IMR-90 (cell line): ENCODE data around the gene SRP54. TPM values are rescaled to one million over a fixed set of nuclear protein-coding genes. Genes with fewer than 3 reads are reported as not detected.

Experiments
- ATAC-seq: fragments of 200-7000 bp; cut with Tn5 transposase; 2 replicates; pipeline ENCODE4 v1.9.1; 2020; ENCODE audit warnings: low read depth, mild to moderate bottlenecking, moderate library complexity
- BruUV-seq: library from RNA; stranded (reverse); fragments of 400-500 nt; replicated peaks from 2 replicates; lab custom pipeline; 2021; lab: Mats Ljungman, UMichigan
- CTCF ChIA-PET: fragments of 300-600 bp; formaldehyde crosslinking; extraction: SDS; loops from one replicate; lab custom pipeline; 2021; ENCODE audit warnings: antibody characterized with exemption; lab: Yijun Ruan, JAX
- POLR2A ChIA-PET: fragments of 300-600 bp; sonication (Branson Sonifier 250); formaldehyde crosslinking; loops from one replicate; lab custom pipeline; 2022; ENCODE audit warnings: antibody characterized with exemption; ENCODE audit not compliant: unreplicated experiment; lab: Charles Lee
- DNase-seq: peaks from one replicate; pipeline ENCODE4 v3.0.0; 2013
- H2AFZ ChIP-seq: replicated peaks from 2 replicates; pipeline ENCODE3; 2013; ENCODE audit warnings: low read length, mild to moderate bottlenecking; ENCODE audit not compliant: poor library complexity
- H2AK5ac ChIP-seq: 2 replicates; pipeline ENCODE4 v1.6.1; 2013; ENCODE audit warnings: low read depth, low read length, inconsistent platforms
- H2AK9ac ChIP-seq: replicated peaks from 2 replicates; pipeline ENCODE3; 2013; ENCODE audit warnings: mild to moderate bottlenecking, low read depth, low read length, moderate library complexity; ENCODE audit not compliant: poor library complexity
- H2BK120ac ChIP-seq: 2 replicates; pipeline ENCODE4 v1.6.1; 2013; ENCODE audit warnings: low read depth, low read length, inconsistent platforms
- H2BK15ac ChIP-seq: 3 replicates; pipeline ENCODE4 v1.6.1; 2013; ENCODE audit warnings: low read depth, low read length, inconsistent platforms
- H2BK20ac ChIP-seq: 2 replicates; pipeline ENCODE4 v1.6.1; 2013; ENCODE audit warnings: low read depth, mild to moderate bottlenecking, inconsistent platforms, low read length, moderate library complexity
- H2BK5ac ChIP-seq: 2 replicates; pipeline ENCODE4 v1.6.1; 2013; ENCODE audit warnings: mild to moderate bottlenecking, low read depth, low read length, inconsistent platforms; ENCODE audit not compliant: poor library complexity, severe bottlenecking
- H3K14ac ChIP-seq: replicated peaks from 2 replicates; pipeline ENCODE4 v1.6.1; 2013; ENCODE audit warnings: low read depth, low read length, inconsistent platforms
- H3K18ac ChIP-seq: 2 replicates; pipeline ENCODE4 v1.6.1; 2013; ENCODE audit warnings: low read depth, low read length, control low read depth
- H3K23ac ChIP-seq: 2 replicates; pipeline ENCODE4 v1.6.1; 2013; ENCODE audit warnings: low read depth, low read length, inconsistent platforms
- H3K27ac ChIP-seq: 2 replicates; pipeline ENCODE4 v1.5.1; 2013; ENCODE audit warnings: mild to moderate bottlenecking, control low read depth, low read length; ENCODE audit not compliant: insufficient read depth
- H3K27me3 ChIP-seq: 2 replicates; pipeline ENCODE4 v1.6.1; 2013; ENCODE audit warnings: low read length; ENCODE audit not compliant: control insufficient read depth, insufficient read depth
- H3K36me3 ChIP-seq: 2 replicates; pipeline ENCODE4 v1.6.1; 2013; ENCODE audit warnings: low read length, mixed read lengths; ENCODE audit not compliant: control insufficient read depth, insufficient read depth
- H3K4ac ChIP-seq: 2 replicates; pipeline ENCODE4 v1.6.1; 2013; ENCODE audit warnings: low read depth, low read length, inconsistent platforms
- H3K4me1 ChIP-seq: 2 replicates; pipeline ENCODE4 v1.6.1; 2013; ENCODE audit warnings: low read length, mixed read lengths; ENCODE audit not compliant: control insufficient read depth, insufficient read depth
- H3K4me2 ChIP-seq: 2 replicates; pipeline ENCODE4 v1.6.1; 2013; ENCODE audit warnings: low read depth, mild to moderate bottlenecking, control low read depth, low read length, moderate library complexity
- H3K4me3 ChIP-seq: 2 replicates; pipeline ENCODE4 v1.5.1; 2013; ENCODE audit warnings: low read depth, mild to moderate bottlenecking, control low read depth, low read length, moderate library complexity; ENCODE audit not compliant: insufficient read depth
- H3K56ac ChIP-seq: 2 replicates; pipeline ENCODE4 v1.6.1; 2013; ENCODE audit warnings: low read length, inconsistent platforms; ENCODE audit not compliant: insufficient read depth; ENCODE audit errors: extremely low read depth
- H3K79me1 ChIP-seq, 2 experiments: 2 replicates each; pipeline ENCODE4 v1.6.1; 2013; ENCODE audit warnings: low read length in 2 of 2, inconsistent platforms in 1 of 2, low read depth in 1 of 2
- H3K9ac ChIP-seq: 2 replicates; pipeline ENCODE4 v1.6.1; 2013; ENCODE audit warnings: low read depth, low read length, control low read depth
- H3K9me1 ChIP-seq: 2 replicates; pipeline ENCODE4 v1.6.1; 2013; ENCODE audit warnings: low read length, inconsistent platforms; ENCODE audit not compliant: insufficient read depth
- H3K9me3 ChIP-seq: 2 replicates; pipeline ENCODE4 v1.6.1; 2013; ENCODE audit warnings: low read length; ENCODE audit not compliant: control insufficient read depth, insufficient read depth
- H4K20me1 ChIP-seq: 2 replicates; pipeline ENCODE4 v1.6.1; 2013; ENCODE audit warnings: low read length, inconsistent platforms; ENCODE audit not compliant: insufficient read depth
- H4K5ac ChIP-seq: 2 replicates; pipeline ENCODE4 v1.6.1; 2013; ENCODE audit warnings: mild to moderate bottlenecking, low read depth, low read length, control low read depth
- H4K8ac ChIP-seq, 2 experiments: 2 replicates each; pipeline ENCODE4 v1.6.1; 2013; ENCODE audit warnings: low read depth in 2 of 2, low read length in 2 of 2, control low read depth in 1 of 2, inconsistent platforms in 1 of 2
- H4K91ac ChIP-seq: 2 replicates; pipeline ENCODE4 v1.6.1; 2013; ENCODE audit warnings: low read depth, low read length, inconsistent platforms; ENCODE audit not compliant: insufficient read depth
- NFE2L2 ChIP-seq: fragments of 150-350 bp; IDR thresholded peaks from 2 replicates; pipeline ENCODE4 v1.6.1; 2016; ENCODE audit warnings: low read depth, mild to moderate bottlenecking, low read length
- RCOR1 ChIP-seq: IDR thresholded peaks from 2 replicates; pipeline ENCODE4 v1.6.1; 2012; ENCODE audit warnings: mild to moderate bottlenecking, low read length, improper control_type of control experiment; ENCODE audit not compliant: insufficient replicate concordance
- RFX5 ChIP-seq: IDR thresholded peaks from 2 replicates; pipeline ENCODE4 v1.8.0; 2012; ENCODE audit warnings: low read depth, mild to moderate bottlenecking, low read length, moderate library complexity
- WGBS, 2 experiments: methylation state at CpG; one replicate each; pipeline versions ENCODE4 v1.1.5 to v1.1.7; 2013; ENCODE audit warnings: missing lambda C conversion rate in 2 of 2; ENCODE audit not compliant: insufficient read length in 1 of 2; ENCODE audit errors: extremely low coverage in 2 of 2; 5-methylcytosine and 5-hydroxymethylcytosine counted together
- dilution Hi-C: fragments of 300-500 bp; cut with HindIII; formaldehyde crosslinking; loops from one replicate; pipeline ENCODE4 v1.14.3; 2018; ENCODE audit warnings: low sequenced_read_pairs; ENCODE audit not compliant: unreplicated experiment
- in situ Hi-C: fragments of 300-500 bp; cut with MboI; formaldehyde crosslinking; loops from 3 replicates; pipeline ENCODE4 v1.14.3; 2019; ENCODE audit warnings: low sequenced_read_pairs, inconsistent platforms, mixed read lengths
- intact Hi-C: fragments of 100-400 bp; cut with micrococcal nuclease; formaldehyde crosslinking; loops from 2 replicates; pipeline ENCODE4 v1.10.0; 2022
- polyA plus RNA-seq, 3 experiments: library from polyadenylated mRNA; depleted of rRNA; stranded (reverse); fragments of >200 nt; gene quantifications; 2 replicates each; pipeline ENCODE4 v1.2.3, GENCODE V29; 2012; ENCODE audit warnings: low replicate concordance in 1 of 3
- total RNA-seq: library from RNA; depleted of rRNA; stranded (reverse); fragments of >200 nt; gene quantifications from 2 replicates; pipeline ENCODE4 v1.2.3, GENCODE V29; 2012
- TF ChIP-seq, protein P1 (sequence below): conservative IDR thresholded peaks from 2 replicates; pipeline ENCODE4 v1.5.1; 2012; ENCODE audit warnings: mild to moderate bottlenecking, low read depth, low read length, improper control_type of control experiment

Gene SRP54
- total and polyA plus RNA-seq, 2 of the 4 experiments (the other 2 are of a cell fraction) = 56.2 to 63.3 TPM

DNA sequence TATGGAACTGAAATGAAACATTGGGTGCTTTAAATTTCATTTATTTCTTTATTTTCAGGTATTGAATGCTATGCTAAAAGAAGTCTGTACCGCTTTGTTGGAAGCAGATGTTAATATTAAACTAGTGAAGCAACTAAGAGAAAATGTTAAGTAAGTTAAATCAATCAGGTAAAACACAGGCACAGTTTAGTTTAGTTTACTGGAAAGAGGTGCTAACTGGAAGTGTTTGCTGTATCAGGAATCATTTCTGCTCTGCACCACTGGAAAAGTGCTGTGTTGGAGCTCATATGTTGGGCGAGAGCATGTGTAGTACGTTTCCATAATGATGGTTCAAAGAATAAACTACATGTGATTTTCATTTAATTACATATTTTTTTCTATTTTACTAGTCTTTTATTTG, 16.7 kb downstream of the SRP54 start:
- ATAC-seq = no peak
- Histone ChIP-seq H3K79me1 (peaks cover 8 to 37% of the 10 kb centered on the region in 2 experiments), H2AK5ac (no peak overlapping the region), H3K18ac (no peak overlapping the region), H3K4ac (no peak overlapping the region), H3K36me3 (peaks cover 16% of the 10 kb centered on the region), H3K4me1 (0 out of 2 replicates have a peak, but pooled peaks cover 2% of the 10 kb centered on the region), H3K4me2 (no peak overlapping the region), H2AK9ac (no peak overlapping the region), H3K23ac (no peak overlapping the region), H3K27ac (no peak overlapping the region), H3K56ac (no peak overlapping the region), H3K14ac (no peak overlapping the region), H3K4me3 (no peak overlapping the region), H3K27me3 (no peaks in the 10 kb centered on the region), H2BK120ac (no peak overlapping the region), H2BK15ac (no peak overlapping the region), H3K9ac (no peak overlapping the region), H4K20me1 (peaks cover 8% of the 10 kb centered on the region; the same call in 1 of the 2 replicates), H4K5ac (no peak overlapping the region), H3K9me3 (no peaks in the 10 kb centered on the region), H3K9me1 (no peaks in the 10 kb centered on the region), H2AFZ (no peak overlapping the region), H4K91ac (no peak overlapping the region), H2BK5ac (no peak overlapping the region), H2BK20ac (no peak overlapping the region), H4K8ac (no peak overlapping the region)
- TF ChIP-seq RFX5 = no peak
- TF ChIP-seq, protein P1, sequence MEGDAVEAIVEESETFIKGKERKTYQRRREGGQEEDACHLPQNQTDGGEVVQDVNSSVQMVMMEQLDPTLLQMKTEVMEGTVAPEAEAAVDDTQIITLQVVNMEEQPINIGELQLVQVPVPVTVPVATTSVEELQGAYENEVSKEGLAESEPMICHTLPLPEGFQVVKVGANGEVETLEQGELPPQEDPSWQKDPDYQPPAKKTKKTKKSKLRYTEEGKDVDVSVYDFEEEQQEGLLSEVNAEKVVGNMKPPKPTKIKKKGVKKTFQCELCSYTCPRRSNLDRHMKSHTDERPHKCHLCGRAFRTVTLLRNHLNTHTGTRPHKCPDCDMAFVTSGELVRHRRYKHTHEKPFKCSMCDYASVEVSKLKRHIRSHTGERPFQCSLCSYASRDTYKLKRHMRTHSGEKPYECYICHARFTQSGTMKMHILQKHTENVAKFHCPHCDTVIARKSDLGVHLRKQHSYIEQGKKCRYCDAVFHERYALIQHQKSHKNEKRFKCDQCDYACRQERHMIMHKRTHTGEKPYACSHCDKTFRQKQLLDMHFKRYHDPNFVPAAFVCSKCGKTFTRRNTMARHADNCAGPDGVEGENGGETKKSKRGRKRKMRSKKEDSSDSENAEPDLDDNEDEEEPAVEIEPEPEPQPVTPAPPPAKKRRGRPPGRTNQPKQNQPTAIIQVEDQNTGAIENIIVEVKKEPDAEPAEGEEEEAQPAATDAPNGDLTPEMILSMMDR = no peak
- TF ChIP-seq RCOR1 = no peak
- TF ChIP-seq NFE2L2 = no peak
- intact Hi-C loops (no loop called here), in situ Hi-C loops (no loop called here), dilution Hi-C loops (no loop called here)
- 100% methylated on average over 1 of the region's 3 CpGs; no CpG with 5 or more reads in 1 of the 2 experiments for WGBS, 2 experiments
- no TSS peak for BruUV-seq
- DNase-seq = no peak
- ChIA-PET POLR2A (no interaction called here), CTCF (no interaction called here)
